Measurements from ENCODE around the gene FOXP2.

GRCh38 chr7:114412548-114412947, 2.1 kb upstream of the FOXP2 start:
- TF ChIP-seq POLR2A (IDR thresholded peaks at IDR 0.05) (no peak), EP300 (IDR thresholded peaks at IDR 0.05) (no peak)

Measured in ovary (tissue), 1 donor.